NCI-H187 treated with DMSO at 0.1 percent for 48 hours (cell line): ENCODE measurements around the gene TCF15.

ENCODE experiments used
- DNase-seq: peaks from one replicate; lab custom pipeline; 2025; lab: John Stamatoyannopoulos, UW

Gene TCF15

GRCh38 chr20:611047-611842, 1.1 kb upstream of the TCF15 start:
- no peak for DNase-seq

- DNase-seq: no peak
These were observed 641 bp downstream of the TCF15 start for GRCh38 chr20:609371-609964.

GRCh38 chr20:608970-609369, 1.1 kb downstream of the TCF15 start:
- no peak for DNase-seq

GRCh38 chr20:607476-607875, 2.6 kb downstream of the TCF15 start:
- no peak for DNase-seq

- no peak for DNase-seq
These were observed 4.9 kb downstream of the TCF15 start for GRCh38 chr20:605237-605636.

GRCh38 chr20:603116-603640, 6.9 kb downstream of the TCF15 start:
- no peak for DNase-seq

- no peak for DNase-seq
These were observed 7.8 kb downstream of the TCF15 start for GRCh38 chr20:602111-602970.

GRCh38 chr20:600736-601135, 9.4 kb downstream of the TCF15 start:
- DNase-seq: no peak

- DNase-seq: no peak
These were observed 10.0 kb downstream of the TCF15 start for GRCh38 chr20:600141-600540.

GRCh38 chr20:598133-598850, 11.8 kb downstream of the TCF15 start:
- DNase-seq: no peak

- DNase-seq: no peak
These were observed 12.5 kb downstream of the TCF15 start for GRCh38 chr20:597560-597959.

- no peak for DNase-seq
These were observed 14.5 kb downstream of the TCF15 start for GRCh38 chr20:595330-596308.

- no peak for DNase-seq
These were observed 17.6 kb downstream of the TCF15 start for GRCh38 chr20:592506-592905.

GRCh38 chr20:591941-592340, 18.2 kb downstream of the TCF15 start:
- no peak for DNase-seq

- DNase-seq: no peak
These were observed 21.0 kb downstream of the TCF15 start for GRCh38 chr20:588932-589672.

- no peak for DNase-seq
These were observed 21.6 kb downstream of the TCF15 start for GRCh38 chr20:588476-588875.

- DNase-seq: no peak
These were observed 25.2 kb downstream of the TCF15 start for GRCh38 chr20:584971-585301.

GRCh38 chr20:584161-584970, 25.7 kb downstream of the TCF15 start:
- DNase-seq: no peak

- DNase-seq: no peak
These were observed 27.9 kb downstream of the TCF15 start for GRCh38 chr20:582204-582603.
